ENCODE data around the gene VOPP1. TPM values are rescaled to one million over a fixed set of nuclear protein-coding genes. Genes with fewer than 3 reads are reported as not detected.
"Not testable (repeated sequence)": the region's sequence is repeated elsewhere in the genome, so short reads cannot be mapped to it uniquely, and the experiment has no call there.

The VOPP1 gene, protein sequence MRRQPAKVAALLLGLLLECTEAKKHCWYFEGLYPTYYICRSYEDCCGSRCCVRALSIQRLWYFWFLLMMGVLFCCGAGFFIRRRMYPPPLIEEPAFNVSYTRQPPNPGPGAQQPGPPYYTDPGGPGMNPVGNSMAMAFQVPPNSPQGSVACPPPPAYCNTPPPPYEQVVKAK
- total RNA-seq (2014; rRNA removed) (60.2 and 64.8 TPM in 2 replicates), Bru-seq, nascent RNA (percentile 75 among the genes with signal in this experiment), BruChase-seq, experiment 1, labeled RNA remaining after a 6-hour chase (percentile 66 among the genes with signal in this experiment), BruChase-seq, experiment 2, labeled RNA remaining after a 2-hour chase (percentile 69 among the genes with signal in this experiment)
- long read RNA-seq, transcript VOPP1-201 (5 exons, 2,962 nt): major isoform, 178 of 257 reads
- long read RNA-seq, partial matches to known transcripts: 13 of 257 reads
- long read RNA-seq, other reads (novel, unspliced or antisense): 66 of 257 reads

DNA sequence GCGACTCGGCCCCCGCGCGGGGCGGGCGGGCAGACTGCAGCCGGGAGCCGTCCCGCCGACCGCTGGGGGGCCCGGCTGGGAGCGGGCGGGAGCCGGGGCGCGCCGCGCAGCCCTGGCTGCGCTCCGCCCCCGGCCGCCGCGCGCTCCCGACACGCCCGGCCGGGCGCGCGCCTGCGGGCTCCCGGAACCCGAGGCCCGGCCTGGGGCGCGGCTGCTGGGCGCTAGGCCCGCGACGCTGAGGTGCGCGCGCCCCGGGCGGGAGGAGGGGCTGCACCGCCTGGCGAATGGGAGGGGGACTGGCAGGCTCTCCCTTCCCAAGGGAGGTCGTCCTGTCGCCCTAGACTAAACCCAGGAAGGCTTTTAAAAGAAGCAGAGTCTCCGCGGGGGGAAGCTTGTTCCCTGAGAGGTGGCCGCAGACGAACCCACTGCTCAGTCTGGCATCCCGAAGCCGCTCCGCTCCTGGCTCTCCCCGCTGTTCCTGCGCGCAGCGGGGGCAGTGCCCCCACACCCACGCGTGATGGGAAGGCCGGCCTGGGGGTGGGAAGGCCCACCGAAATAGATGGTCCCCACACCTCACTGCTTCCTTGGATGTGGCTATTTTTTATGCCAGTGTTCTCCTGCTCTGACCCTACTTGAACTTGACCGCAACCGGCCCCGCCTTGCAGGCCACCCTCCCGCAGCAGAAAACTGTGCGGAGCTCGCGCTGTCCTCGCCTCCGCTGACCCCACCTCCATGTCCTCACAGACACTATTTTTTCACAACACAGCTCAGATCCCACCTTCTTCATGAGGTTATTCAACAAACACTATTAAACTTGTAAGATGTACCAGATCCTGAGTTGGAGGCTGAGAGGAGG is at the start of gene VOPP1:
TSS of gene VOPP1 (minus strand) at position 125 of the 856 bp plus-strand sequence. CDS start 178 bp downstream, outside the sequence.
- peak within 1 kb of the TSS; percentile 83 for H3K4me3 ChIP-seq (ENCODE audit: low read length)
- H3K4me2 ChIP-seq (ENCODE audit: low read length): peak within 1 kb of the TSS; percentile 95
- H2AFZ ChIP-seq (ENCODE audit: low read length): peak within 1 kb of the TSS; percentile 94
- no peaks in the 10 kb centered on the region; the same call in 1 of the 2 replicates for H4K20me1 ChIP-seq (ENCODE audit: low read length)
- H3K4me1 ChIP-seq (ENCODE audit: insufficient read depth, low read length): peaks cover 25% of the 10 kb centered on the region
- peak within 1 kb of the TSS; percentile 69 for H3K9ac ChIP-seq (ENCODE audit: low read length)
- H3K36me3 ChIP-seq (ENCODE audit: low read depth, low read length): no peaks in the 10 kb centered on the region
- ChIA-PET CTCF (no interaction called here), POLR2A (ENCODE audit: unreplicated experiment) (no interaction called here)
- intact Hi-C loops (cut with micrococcal nuclease): no loop called here
- TF ChIP-seq EZH2 (IDR thresholded peaks at IDR 0.05; ENCODE audit: low read length, unreplicated experiment) (no peak), CTCF (conservative IDR thresholded peaks at IDR 0.05; ENCODE audit: low read depth, low read length) (no peak), EZH2phosphoT487 (IDR thresholded peaks at IDR 0.05; ENCODE audit: borderline replicate concordance, low read length) (no peak)
- no peaks in the 10 kb centered on the region for H3K27me3 ChIP-seq (ENCODE audit: low read length)
- peak; percentile 65 for ATAC-seq
- no peaks in the 10 kb centered on the region for H3K9me3 ChIP-seq (ENCODE audit: low read length)
- TSS peak; percentile 32 for BruUV-seq (replicated peaks)
- DNase-seq: peak; percentile 72
- H3F3A ChIP-seq (ENCODE audit: low read length, unreplicated experiment): no peaks in the 10 kb centered on the region
- H3K27ac ChIP-seq (ENCODE audit: low read length): peak within 1 kb of the TSS; percentile 71
- peaks cover 40% of the 10 kb centered on the region for H3K79me2 ChIP-seq (ENCODE audit: low read length)
- no peaks in the 10 kb centered on the region for H3K9me2 ChIP-seq (replicated peaks; ENCODE audit: low read length)

- TF ChIP-seq CTCF (conservative IDR thresholded peaks at IDR 0.05; ENCODE audit: low read depth, low read length) (no peak), EZH2phosphoT487 (IDR thresholded peaks at IDR 0.05; ENCODE audit: borderline replicate concordance, low read length) (no peak), EZH2 (IDR thresholded peaks at IDR 0.05; ENCODE audit: low read length, unreplicated experiment) (no peak)
- no peak overlapping the region for H2AFZ ChIP-seq (ENCODE audit: low read length)
- CTCF ChIA-PET: no interaction called here
- POLR2A ChIA-PET (ENCODE audit: unreplicated experiment): no interaction called here
- no peak overlapping the region for H3K9ac ChIP-seq (ENCODE audit: low read length)
- no peaks in the 10 kb centered on the region for H3K9me2 ChIP-seq (replicated peaks; ENCODE audit: low read length)
- H3K79me2 ChIP-seq (ENCODE audit: low read length): no peaks in the 10 kb centered on the region
- DNase-seq (no peak), ATAC-seq (no peak)
- H3K4me3 ChIP-seq (ENCODE audit: low read length): no peak overlapping the region
- no peak overlapping the region for H3K4me2 ChIP-seq (ENCODE audit: low read length)
- no peaks in the 10 kb centered on the region for H3K27me3 ChIP-seq (ENCODE audit: low read length)
- no peaks in the 10 kb centered on the region for H4K20me1 ChIP-seq (ENCODE audit: low read length)
- intact Hi-C loops (cut with micrococcal nuclease): no loop called here
- no peaks in the 10 kb centered on the region for H3F3A ChIP-seq (ENCODE audit: low read length, unreplicated experiment)
- H3K36me3 ChIP-seq (ENCODE audit: low read depth, low read length): no peaks in the 10 kb centered on the region
- H3K9me3 ChIP-seq (ENCODE audit: low read length): peaks cover 6% of the 10 kb centered on the region; the same call in 1 of the 2 replicates
- H3K27ac ChIP-seq (ENCODE audit: low read length): no peak overlapping the region
- H3K4me1 ChIP-seq (ENCODE audit: insufficient read depth, low read length): no peaks in the 10 kb centered on the region
- no TSS peak for BruUV-seq (replicated peaks)
Measured at GRCh38 chr7:55618913-55619312, 46.6 kb upstream of the VOPP1 start.

DNA sequence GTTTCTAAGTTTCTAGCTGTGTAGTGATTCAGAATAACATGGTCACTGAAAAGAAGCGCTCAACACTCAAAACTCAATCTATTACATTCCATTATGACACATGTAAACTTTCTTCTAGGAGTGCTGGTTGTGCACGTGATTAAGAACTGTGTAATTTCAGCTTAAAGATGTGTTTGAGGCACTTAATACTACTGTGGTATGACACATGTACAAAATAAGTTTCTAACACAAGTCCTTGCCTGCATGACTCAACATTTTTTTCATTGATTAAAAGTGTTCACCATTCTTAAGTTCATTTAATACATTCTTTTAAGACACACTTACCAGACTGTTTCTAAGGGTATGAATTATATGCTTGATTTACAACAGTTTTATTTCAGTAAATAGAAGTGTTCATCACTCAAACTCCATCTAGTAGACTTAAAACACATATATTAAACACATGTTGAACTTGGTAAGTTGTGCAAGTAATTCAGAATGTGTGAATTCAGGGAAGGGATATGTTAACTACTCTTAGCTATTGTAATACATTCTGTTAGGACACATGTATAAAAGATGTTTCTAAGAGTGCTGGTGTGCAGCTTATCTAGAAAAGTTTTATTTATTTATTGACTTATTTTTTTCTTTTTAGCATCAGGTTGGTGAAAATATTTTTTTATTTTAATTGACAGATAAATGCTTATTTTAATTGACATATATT is 42.2 kb upstream of the VOPP1 start:
- H3K4me2 ChIP-seq (ENCODE audit: low read length); H2AFZ ChIP-seq (ENCODE audit: low read length); H3K9me2 ChIP-seq (replicated peaks; ENCODE audit: low read length); H3K27me3 ChIP-seq (ENCODE audit: low read length); CTCF ChIA-PET; ATAC-seq; H3K9me3 ChIP-seq (ENCODE audit: low read length); POLR2A ChIA-PET (ENCODE audit: unreplicated experiment); H3F3A ChIP-seq (ENCODE audit: low read length, unreplicated experiment); DNase-seq; H3K4me1 ChIP-seq (ENCODE audit: insufficient read depth, low read length); H3K36me3 ChIP-seq (ENCODE audit: low read depth, low read length); H3K79me2 ChIP-seq (ENCODE audit: low read length); H3K27ac ChIP-seq (ENCODE audit: low read length); intact Hi-C loops (cut with micrococcal nuclease); H3K9ac ChIP-seq (ENCODE audit: low read length); BruUV-seq (replicated peaks); H3K4me3 ChIP-seq (ENCODE audit: low read length); H4K20me1 ChIP-seq (ENCODE audit: low read length): not testable (repeated sequence)

GRCh38 chr7:55609726-55610125 is 37.4 kb upstream of the VOPP1 start:
- H3K27ac ChIP-seq (ENCODE audit: low read length); H3K4me3 ChIP-seq (ENCODE audit: low read length); H4K20me1 ChIP-seq (ENCODE audit: low read length); H3K9me2 ChIP-seq (replicated peaks; ENCODE audit: low read length); intact Hi-C loops (cut with micrococcal nuclease); ATAC-seq; DNase-seq; POLR2A ChIA-PET (ENCODE audit: unreplicated experiment); H2AFZ ChIP-seq (ENCODE audit: low read length); BruUV-seq (replicated peaks); CTCF ChIA-PET; H3K36me3 ChIP-seq (ENCODE audit: low read depth, low read length); H3K4me1 ChIP-seq (ENCODE audit: insufficient read depth, low read length); H3K9me3 ChIP-seq (ENCODE audit: low read length); H3F3A ChIP-seq (ENCODE audit: low read length, unreplicated experiment); H3K4me2 ChIP-seq (ENCODE audit: low read length); H3K79me2 ChIP-seq (ENCODE audit: low read length); H3K9ac ChIP-seq (ENCODE audit: low read length); H3K27me3 ChIP-seq (ENCODE audit: low read length): not testable (repeated sequence)
